Neural progenitor cell (in vitro differentiated cells): ENCODE data around the gene CEP131.

Experiments used
- EZH2 ChIP-seq: fragments of 200-600 bp; sonication (generic); IDR thresholded peaks from 2 replicates; pipeline ENCODE4 v1.6.1; 2017; ENCODE audit warnings: antibody characterized with exemption, mild to moderate bottlenecking, moderate library complexity
- EZH2phosphoT487 ChIP-seq: fragments of 200-600 bp; sonication (generic); IDR thresholded peaks from 2 replicates; pipeline ENCODE4 v1.6.1; 2017; ENCODE audit warnings: antibody characterized with exemption
- TF ChIP-seq, protein P1 (sequence below): fragments of 200-600 bp; sonication (generic); IDR thresholded peaks from 2 replicates; pipeline ENCODE4 v1.5.1; 2017; ENCODE audit warnings: antibody characterized with exemption, mild to moderate bottlenecking

- TF ChIP-seq, protein P1, sequence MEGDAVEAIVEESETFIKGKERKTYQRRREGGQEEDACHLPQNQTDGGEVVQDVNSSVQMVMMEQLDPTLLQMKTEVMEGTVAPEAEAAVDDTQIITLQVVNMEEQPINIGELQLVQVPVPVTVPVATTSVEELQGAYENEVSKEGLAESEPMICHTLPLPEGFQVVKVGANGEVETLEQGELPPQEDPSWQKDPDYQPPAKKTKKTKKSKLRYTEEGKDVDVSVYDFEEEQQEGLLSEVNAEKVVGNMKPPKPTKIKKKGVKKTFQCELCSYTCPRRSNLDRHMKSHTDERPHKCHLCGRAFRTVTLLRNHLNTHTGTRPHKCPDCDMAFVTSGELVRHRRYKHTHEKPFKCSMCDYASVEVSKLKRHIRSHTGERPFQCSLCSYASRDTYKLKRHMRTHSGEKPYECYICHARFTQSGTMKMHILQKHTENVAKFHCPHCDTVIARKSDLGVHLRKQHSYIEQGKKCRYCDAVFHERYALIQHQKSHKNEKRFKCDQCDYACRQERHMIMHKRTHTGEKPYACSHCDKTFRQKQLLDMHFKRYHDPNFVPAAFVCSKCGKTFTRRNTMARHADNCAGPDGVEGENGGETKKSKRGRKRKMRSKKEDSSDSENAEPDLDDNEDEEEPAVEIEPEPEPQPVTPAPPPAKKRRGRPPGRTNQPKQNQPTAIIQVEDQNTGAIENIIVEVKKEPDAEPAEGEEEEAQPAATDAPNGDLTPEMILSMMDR: no peak
- TF ChIP-seq EZH2phosphoT487 (no peak), EZH2 (no peak)
Observed at GRCh38 chr17:81235822-81236740, 13.3 kb upstream of the CEP131 start.
